Neural progenitor cell (in vitro differentiated cells): ENCODE measurements around the gene TMEM176A.

Experiments used
- EZH2 ChIP-seq: fragments of 200-600 bp; sonication (generic); IDR thresholded peaks from 2 replicates; pipeline ENCODE4 v1.6.1; 2017; ENCODE audit warnings: antibody characterized with exemption, mild to moderate bottlenecking, moderate library complexity
- EZH2phosphoT487 ChIP-seq: fragments of 200-600 bp; sonication (generic); IDR thresholded peaks from 2 replicates; pipeline ENCODE4 v1.6.1; 2017; ENCODE audit warnings: antibody characterized with exemption
- TF ChIP-seq, protein P1 (sequence below): fragments of 200-600 bp; sonication (generic); IDR thresholded peaks from 2 replicates; pipeline ENCODE4 v1.5.1; 2017; ENCODE audit warnings: antibody characterized with exemption, mild to moderate bottlenecking

DNA sequence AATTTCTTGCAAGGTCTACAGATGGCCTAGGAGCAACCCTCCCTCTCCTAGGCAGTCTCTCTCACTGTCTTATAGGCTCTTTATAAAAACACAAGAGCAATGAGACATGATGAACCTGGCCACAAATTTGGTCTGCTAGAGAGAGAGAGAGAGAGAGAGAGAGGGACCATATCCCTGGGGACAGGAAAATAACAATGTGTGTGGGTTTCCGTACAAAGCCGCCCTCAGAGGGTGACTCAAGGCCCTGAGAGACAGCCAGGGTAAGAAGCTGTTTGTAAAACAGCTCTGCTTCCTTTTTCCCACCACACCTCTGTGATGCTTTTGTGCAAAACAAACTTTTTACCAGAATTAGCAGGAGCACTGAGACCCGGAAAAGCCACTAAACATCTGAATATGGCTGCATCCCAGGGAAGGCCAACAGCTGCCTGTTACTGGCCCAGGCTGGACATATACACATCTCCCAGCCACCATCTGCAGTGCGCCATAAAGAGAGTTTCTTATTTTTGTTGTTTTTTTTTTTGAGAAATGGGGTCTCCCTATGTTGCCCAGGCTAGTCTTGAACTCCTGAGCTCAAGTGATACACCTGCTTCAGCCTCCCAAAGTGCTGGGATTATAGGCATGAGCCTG lies 45.0 kb upstream of the TMEM176A start:
- TF ChIP-seq, protein P1, sequence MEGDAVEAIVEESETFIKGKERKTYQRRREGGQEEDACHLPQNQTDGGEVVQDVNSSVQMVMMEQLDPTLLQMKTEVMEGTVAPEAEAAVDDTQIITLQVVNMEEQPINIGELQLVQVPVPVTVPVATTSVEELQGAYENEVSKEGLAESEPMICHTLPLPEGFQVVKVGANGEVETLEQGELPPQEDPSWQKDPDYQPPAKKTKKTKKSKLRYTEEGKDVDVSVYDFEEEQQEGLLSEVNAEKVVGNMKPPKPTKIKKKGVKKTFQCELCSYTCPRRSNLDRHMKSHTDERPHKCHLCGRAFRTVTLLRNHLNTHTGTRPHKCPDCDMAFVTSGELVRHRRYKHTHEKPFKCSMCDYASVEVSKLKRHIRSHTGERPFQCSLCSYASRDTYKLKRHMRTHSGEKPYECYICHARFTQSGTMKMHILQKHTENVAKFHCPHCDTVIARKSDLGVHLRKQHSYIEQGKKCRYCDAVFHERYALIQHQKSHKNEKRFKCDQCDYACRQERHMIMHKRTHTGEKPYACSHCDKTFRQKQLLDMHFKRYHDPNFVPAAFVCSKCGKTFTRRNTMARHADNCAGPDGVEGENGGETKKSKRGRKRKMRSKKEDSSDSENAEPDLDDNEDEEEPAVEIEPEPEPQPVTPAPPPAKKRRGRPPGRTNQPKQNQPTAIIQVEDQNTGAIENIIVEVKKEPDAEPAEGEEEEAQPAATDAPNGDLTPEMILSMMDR: no peak
- TF ChIP-seq EZH2phosphoT487 (no peak), EZH2 (no peak)
